ENCODE data around the gene ZWILCH. TPM values are rescaled to one million over a fixed set of nuclear protein-coding genes. Genes with fewer than 3 reads are reported as not detected.

The ZWILCH gene
- total and polyA plus RNA-seq, 7 donors: 1.5 to 4.5 (median 2.9) TPM

DNA sequence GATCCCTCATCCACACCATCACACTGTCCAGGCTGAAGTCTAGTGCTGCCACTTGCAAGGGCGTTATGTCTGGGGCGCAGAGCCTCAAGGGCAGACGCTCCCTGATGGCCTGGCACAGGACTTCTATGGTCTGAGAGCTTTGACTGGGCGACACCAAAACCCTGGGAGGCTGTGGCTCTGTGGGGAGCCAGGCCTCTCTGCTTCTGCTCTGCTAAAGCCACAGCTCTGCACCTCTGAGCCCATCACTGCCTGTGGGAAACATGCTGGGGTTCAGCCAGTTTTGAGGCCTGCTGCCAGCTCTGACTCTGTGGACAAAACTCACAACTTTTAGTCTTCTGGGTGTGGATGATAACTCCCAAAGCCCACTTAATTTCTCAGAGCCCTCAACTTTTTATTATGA is 67.0 kb downstream of the ZWILCH start:
- no peak overlapping the region for H3K4me3 ChIP-seq
- ATAC-seq (no peak), DNase-seq (no peak)
- no peaks in the 10 kb centered on the region for H3K36me3 ChIP-seq (ENCODE audit: insufficient read depth in 1 of 2, low read depth in 1 of 2)
- intact Hi-C loops (cut with DNase I): no loop called here
- no peaks in the 10 kb centered on the region for H3K4me1 ChIP-seq
- TF ChIP-seq, protein P1, sequence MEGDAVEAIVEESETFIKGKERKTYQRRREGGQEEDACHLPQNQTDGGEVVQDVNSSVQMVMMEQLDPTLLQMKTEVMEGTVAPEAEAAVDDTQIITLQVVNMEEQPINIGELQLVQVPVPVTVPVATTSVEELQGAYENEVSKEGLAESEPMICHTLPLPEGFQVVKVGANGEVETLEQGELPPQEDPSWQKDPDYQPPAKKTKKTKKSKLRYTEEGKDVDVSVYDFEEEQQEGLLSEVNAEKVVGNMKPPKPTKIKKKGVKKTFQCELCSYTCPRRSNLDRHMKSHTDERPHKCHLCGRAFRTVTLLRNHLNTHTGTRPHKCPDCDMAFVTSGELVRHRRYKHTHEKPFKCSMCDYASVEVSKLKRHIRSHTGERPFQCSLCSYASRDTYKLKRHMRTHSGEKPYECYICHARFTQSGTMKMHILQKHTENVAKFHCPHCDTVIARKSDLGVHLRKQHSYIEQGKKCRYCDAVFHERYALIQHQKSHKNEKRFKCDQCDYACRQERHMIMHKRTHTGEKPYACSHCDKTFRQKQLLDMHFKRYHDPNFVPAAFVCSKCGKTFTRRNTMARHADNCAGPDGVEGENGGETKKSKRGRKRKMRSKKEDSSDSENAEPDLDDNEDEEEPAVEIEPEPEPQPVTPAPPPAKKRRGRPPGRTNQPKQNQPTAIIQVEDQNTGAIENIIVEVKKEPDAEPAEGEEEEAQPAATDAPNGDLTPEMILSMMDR (IDR thresholded peaks at IDR 0.05): no peak
- 86 to 94% (median 92%) methylated on average over 4 of the region's 4 CpGs for WGBS, 3 donors
- no peaks in the 10 kb centered on the region for H3K27me3 ChIP-seq (ENCODE audit: insufficient read depth in 3 of 3, low read length in 2 of 3)
- no peaks in the 10 kb centered on the region for H3K9me3 ChIP-seq
- no peak overlapping the region for H3K27ac ChIP-seq

DNA sequence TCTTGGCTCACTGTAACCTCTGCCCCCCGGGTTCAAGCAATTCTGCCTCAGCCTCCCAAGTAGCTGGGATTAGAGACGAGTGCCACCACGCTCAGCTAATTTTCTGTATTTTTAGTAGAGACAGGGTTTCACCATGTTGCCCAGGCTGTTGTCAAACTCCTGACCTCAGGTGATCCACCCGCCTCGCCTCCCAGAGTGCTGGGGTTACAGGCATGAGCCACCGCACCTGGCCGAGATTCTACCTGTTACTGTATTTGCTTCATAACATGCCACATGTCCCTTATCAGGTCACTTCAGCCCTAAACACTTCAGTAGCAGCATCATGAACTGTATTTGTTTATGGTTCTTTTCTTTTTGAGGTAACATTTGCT is 68.2 kb downstream of the ZWILCH start:
- WGBS, 3 donors: 89 to 91% (median 91%) methylated on average over 7 of the region's 7 CpGs
- Histone ChIP-seq H3K36me3 (ENCODE audit: insufficient read depth in 1 of 2, low read depth in 1 of 2) (no peaks in the 10 kb centered on the region), H3K9me3 (no peaks in the 10 kb centered on the region), H3K27me3 (ENCODE audit: insufficient read depth in 3 of 3, low read length in 2 of 3) (no peaks in the 10 kb centered on the region), H3K27ac (no peak overlapping the region), H3K4me3 (no peak overlapping the region), H3K4me1 (no peaks in the 10 kb centered on the region)
- no peak for ATAC-seq
- intact Hi-C loops (cut with DNase I): no loop called here
- TF ChIP-seq, protein P1 (IDR thresholded peaks at IDR 0.05): no peak
- no peak for DNase-seq

DNA sequence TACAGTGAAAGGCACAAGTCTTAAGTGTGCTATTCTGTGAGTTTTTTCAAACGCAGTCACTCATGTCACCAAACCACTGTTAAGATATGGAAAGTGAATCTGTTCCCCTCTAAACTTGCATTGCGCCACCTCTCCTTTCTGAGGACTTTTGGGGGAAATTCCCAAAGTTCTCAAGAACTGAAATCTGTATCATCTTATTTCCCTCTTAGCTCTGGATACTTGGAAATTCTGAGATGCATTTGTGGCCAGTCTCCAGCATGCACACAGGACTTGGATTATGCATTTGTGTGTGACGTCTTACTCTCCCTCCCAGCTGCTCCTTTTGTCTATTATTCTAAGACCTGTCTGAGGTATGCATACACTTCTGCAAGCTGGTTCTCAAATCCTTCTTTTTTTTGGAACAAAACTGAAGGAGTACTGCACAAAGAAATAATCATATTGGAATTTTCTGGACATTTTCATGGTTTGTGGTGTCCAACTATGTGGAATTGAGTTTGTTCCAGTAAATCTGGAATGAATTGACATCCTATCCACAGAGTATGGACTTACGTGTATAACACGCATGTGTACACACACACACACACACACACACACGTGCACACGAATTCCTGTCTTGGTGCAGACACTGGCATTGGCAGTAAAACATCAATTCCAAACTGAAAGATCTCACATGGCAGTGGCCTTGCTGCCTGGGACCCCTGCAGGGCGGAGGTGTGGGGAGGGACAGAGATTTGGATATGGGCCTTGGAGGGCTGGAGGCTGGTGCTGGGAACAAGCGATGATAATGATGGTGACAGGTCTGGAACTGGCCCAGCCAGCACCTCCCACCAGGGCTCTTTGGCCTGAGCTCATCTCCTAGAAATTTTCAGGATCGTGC is 68.8 kb downstream of the ZWILCH start:
- DNase-seq (no peak), ATAC-seq (no peak)
- no peaks in the 10 kb centered on the region for H3K4me1 ChIP-seq
- TF ChIP-seq, protein P1 (IDR thresholded peaks at IDR 0.05): no peak
- no peaks in the 10 kb centered on the region for H3K36me3 ChIP-seq (ENCODE audit: insufficient read depth in 1 of 2, low read depth in 1 of 2)
- WGBS, 3 donors: 53 to 61% (median 53%) methylated on average over 10 of the region's 10 CpGs
- H3K4me3 ChIP-seq: no peak overlapping the region
- no peaks in the 10 kb centered on the region for H3K9me3 ChIP-seq
- intact Hi-C loops (cut with DNase I): no loop called here
- H3K27me3 ChIP-seq (ENCODE audit: insufficient read depth in 3 of 3, low read length in 2 of 3): no peaks in the 10 kb centered on the region
- no peak overlapping the region for H3K27ac ChIP-seq

DNA sequence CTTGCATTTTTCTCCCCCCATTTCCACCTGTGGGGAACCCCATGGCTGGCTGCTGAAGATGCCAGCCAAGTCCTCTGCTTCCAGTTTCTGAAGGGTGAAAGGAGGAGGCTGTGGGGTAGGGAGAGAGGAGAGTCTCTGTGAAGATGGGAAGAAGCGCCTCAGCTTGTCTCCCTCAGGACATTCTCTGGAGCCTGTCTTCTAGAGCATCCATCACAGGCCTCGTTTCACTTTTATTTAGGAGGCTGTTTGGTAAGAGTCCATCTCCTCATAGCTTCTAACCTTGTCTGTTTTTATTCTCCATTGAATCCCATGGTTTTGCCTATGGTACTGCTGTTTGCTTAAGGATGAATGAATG is 69.4 kb downstream of the ZWILCH start:
- WGBS, 3 donors: 65 to 71% (median 68%) methylated on average over 2 of the region's 2 CpGs
- Histone ChIP-seq H3K27ac (no peak overlapping the region), H3K4me3 (no peak overlapping the region), H3K4me1 (no peaks in the 10 kb centered on the region), H3K9me3 (no peaks in the 10 kb centered on the region), H3K36me3 (ENCODE audit: insufficient read depth in 1 of 2, low read depth in 1 of 2) (no peaks in the 10 kb centered on the region), H3K27me3 (ENCODE audit: insufficient read depth in 3 of 3, low read length in 2 of 3) (no peaks in the 10 kb centered on the region)
- ATAC-seq (no peak), DNase-seq (no peak)
- intact Hi-C loops (cut with DNase I): no loop called here
- TF ChIP-seq, protein P1 (IDR thresholded peaks at IDR 0.05): no peak

Measured in psoas muscle (tissue), 8 donors.